Subcutaneous abdominal adipose tissue (tissue), 5 donors: ENCODE measurements around the gene PEMT.

Experiments used
- H3K27ac ChIP-seq: one replicate; pipeline ENCODE4 v1.7.0; 2013; ENCODE audit warnings: low read depth, mild to moderate bottlenecking, inconsistent platforms, low read length, moderate library complexity
- H3K27me3 ChIP-seq, 5 donors: one replicate each; pipeline ENCODE4 v1.7.0; 2013; ENCODE audit warnings: low read length in 5 of 5, inconsistent platforms in 1 of 5; ENCODE audit not compliant: control insufficient read depth in 5 of 5, insufficient read depth in 4 of 5
- H3K36me3 ChIP-seq, 5 donors: one replicate each; pipeline ENCODE4 v1.7.0; 2013; ENCODE audit warnings: low read length in 5 of 5; ENCODE audit not compliant: control insufficient read depth in 5 of 5, insufficient read depth in 5 of 5
- H3K4me1 ChIP-seq, 5 donors: one replicate each; pipeline ENCODE4 v1.7.0; 2013; ENCODE audit warnings: low read length in 5 of 5, mild to moderate bottlenecking in 3 of 5, moderate library complexity in 1 of 5; ENCODE audit not compliant: control insufficient read depth in 5 of 5, insufficient read depth in 5 of 5
- H3K4me3 ChIP-seq, 5 donors: one replicate each; pipeline ENCODE4 v1.7.0; 2013; ENCODE audit warnings: low read length in 5 of 5, low read depth in 1 of 5
- H3K9ac ChIP-seq, 5 donors: one replicate each; pipeline ENCODE4 v1.7.0; 2013; ENCODE audit warnings: low read length in 5 of 5, mild to moderate bottlenecking in 4 of 5, moderate library complexity in 3 of 5
- H3K9me3 ChIP-seq, 5 donors: one replicate each; pipeline ENCODE4 v1.7.0; 2013; ENCODE audit warnings: low read length in 5 of 5; ENCODE audit not compliant: control insufficient read depth in 5 of 5
- donor health status: healthy.
- donor health status: healthy.
- donor health status: healthy.
- donor health status: healthy.
- donor health status: healthy.

PEMT gene

GRCh38 chr17:17547210-17547764, 44.2 kb downstream of the PEMT start:
- Histone ChIP-seq H3K9me3 (no peaks in the 10 kb centered on the region), H3K27me3 (no peaks in the 10 kb centered on the region), H3K36me3 (peaks cover 0 to 7% (median 0%) of the 10 kb centered on the region in 5 donors), H3K4me1 (peaks cover 0 to 29% (median 21%) of the 10 kb centered on the region in 5 donors), H3K9ac (no peak overlapping the region), H3K27ac (no peak overlapping the region), H3K4me3 (no peak overlapping the region)

DNA sequence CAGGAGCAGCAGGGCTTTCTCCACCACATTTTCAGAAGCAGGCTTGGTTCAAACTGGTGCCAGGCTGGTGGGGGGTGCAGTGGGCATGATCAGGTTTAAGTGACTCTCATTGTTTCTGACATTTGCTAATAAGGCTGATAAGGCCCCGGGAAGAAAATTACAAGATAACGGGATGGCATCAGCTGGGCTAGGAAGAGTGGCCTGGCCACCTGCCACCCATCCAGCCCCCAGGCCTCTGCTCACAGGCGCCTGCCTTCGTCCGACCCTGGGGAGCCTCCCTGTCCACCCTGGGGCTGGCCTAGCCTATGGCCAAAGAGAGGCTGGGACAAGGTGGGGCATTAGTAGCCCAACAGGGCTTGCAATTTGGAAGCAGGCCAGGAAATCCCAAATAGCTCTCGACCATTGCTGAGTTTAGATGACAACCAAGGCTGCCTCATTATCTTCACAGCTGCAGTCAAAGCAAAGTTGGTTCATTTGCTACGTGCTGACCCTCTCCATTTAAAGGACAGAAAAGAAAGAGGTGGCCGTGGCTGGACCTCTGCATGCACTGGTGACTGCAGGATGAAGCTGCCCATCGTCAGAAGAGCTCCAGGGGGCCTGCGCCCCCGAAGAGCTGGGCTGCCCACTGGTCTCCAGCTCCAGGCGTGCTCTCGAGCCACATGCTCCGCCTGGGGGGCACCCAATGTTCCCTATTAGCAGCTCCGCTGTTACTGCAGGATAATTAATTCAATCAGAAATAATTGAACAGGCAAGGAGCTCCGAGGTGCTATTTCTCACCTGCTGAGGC, 44.9 kb downstream of the PEMT start:
- Histone ChIP-seq H3K9ac (no peak overlapping the region), H3K27ac (no peak overlapping the region), H3K27me3 (no peaks in the 10 kb centered on the region), H3K4me1 (peaks cover 0 to 29% (median 20%) of the 10 kb centered on the region in 5 donors), H3K4me3 (no peak overlapping the region), H3K9me3 (no peaks in the 10 kb centered on the region), H3K36me3 (peaks cover 0 to 7% (median 0%) of the 10 kb centered on the region in 5 donors)

DNA sequence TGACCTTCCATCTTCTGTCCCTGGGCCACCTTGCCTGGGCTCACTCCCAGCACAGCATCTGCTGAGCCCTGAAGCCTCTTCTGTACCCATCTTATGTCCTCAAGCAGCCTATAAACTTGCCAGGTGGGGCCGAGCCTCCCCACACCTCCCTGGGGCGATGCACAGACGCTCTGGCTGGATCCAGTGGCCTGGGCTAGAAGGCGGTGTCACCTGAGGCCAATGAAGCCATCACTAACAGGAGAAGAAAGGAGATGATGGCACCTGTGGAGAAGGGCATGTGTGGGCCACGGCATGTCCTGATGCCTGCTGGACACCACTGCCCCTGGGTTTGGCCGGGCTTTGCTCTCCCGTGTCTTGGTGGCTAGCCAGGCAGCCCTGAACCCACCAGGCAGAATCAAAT, 45.5 kb downstream of the PEMT start:
- Histone ChIP-seq H3K9me3 (no peaks in the 10 kb centered on the region), H3K9ac (no peak overlapping the region), H3K27ac (no peak overlapping the region), H3K4me3 (no peak overlapping the region), H3K36me3 (peaks cover 0 to 7% (median 0%) of the 10 kb centered on the region in 5 donors), H3K27me3 (no peaks in the 10 kb centered on the region), H3K4me1 (peaks cover 0 to 29% (median 14%) of the 10 kb centered on the region in 5 donors)

GRCh38 chr17:17545031-17545820, 46.3 kb downstream of the PEMT start:
- H3K9ac ChIP-seq = no peak overlapping the region
- no peak overlapping the region for H3K27ac ChIP-seq
- no peaks in the 10 kb centered on the region for H3K27me3 ChIP-seq
- H3K9me3 ChIP-seq = no peaks in the 10 kb centered on the region
- H3K36me3 ChIP-seq = peaks cover 0 to 7% (median 0%) of the 10 kb centered on the region in 5 donors
- H3K4me1 ChIP-seq = peaks cover 0 to 34% (median 11%) of the 10 kb centered on the region in 5 donors
- no peak overlapping the region for H3K4me3 ChIP-seq

GRCh38 chr17:17542906-17543635, 48.4 kb downstream of the PEMT start:
- H3K27me3 ChIP-seq = no peaks in the 10 kb centered on the region
- no peaks in the 10 kb centered on the region for H3K9me3 ChIP-seq
- no peak overlapping the region for H3K4me3 ChIP-seq
- H3K27ac ChIP-seq = no peak overlapping the region
- peaks cover 0 to 34% (median 11%) of the 10 kb centered on the region in 5 donors for H3K4me1 ChIP-seq
- no peaks in the 10 kb centered on the region for H3K36me3 ChIP-seq
- no peak overlapping the region for H3K9ac ChIP-seq

DNA sequence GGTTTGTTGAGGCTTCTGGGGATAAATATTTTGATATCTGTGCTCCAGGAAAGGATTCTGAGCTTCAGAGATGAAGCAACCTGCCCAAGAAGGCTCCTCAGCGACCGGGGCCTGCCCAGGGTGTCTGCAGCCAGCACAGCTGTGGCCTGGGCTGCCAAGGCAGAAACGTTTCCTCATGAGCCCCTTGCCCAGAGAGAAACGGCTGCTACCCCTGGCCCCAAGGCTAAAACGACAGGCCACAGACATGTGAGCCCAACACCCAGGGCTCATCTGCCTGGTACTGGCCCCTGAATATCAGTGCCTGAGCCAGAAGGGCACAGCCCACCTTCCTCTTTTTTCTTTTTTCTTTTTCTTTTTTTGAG, 49.9 kb downstream of the PEMT start:
- Histone ChIP-seq H3K4me1 (peaks cover 0 to 35% (median 11%) of the 10 kb centered on the region in 5 donors), H3K27me3 (no peaks in the 10 kb centered on the region), H3K9ac (no peak overlapping the region), H3K36me3 (no peaks in the 10 kb centered on the region), H3K9me3 (no peaks in the 10 kb centered on the region), H3K27ac (no peak overlapping the region), H3K4me3 (no peak overlapping the region)

DNA sequence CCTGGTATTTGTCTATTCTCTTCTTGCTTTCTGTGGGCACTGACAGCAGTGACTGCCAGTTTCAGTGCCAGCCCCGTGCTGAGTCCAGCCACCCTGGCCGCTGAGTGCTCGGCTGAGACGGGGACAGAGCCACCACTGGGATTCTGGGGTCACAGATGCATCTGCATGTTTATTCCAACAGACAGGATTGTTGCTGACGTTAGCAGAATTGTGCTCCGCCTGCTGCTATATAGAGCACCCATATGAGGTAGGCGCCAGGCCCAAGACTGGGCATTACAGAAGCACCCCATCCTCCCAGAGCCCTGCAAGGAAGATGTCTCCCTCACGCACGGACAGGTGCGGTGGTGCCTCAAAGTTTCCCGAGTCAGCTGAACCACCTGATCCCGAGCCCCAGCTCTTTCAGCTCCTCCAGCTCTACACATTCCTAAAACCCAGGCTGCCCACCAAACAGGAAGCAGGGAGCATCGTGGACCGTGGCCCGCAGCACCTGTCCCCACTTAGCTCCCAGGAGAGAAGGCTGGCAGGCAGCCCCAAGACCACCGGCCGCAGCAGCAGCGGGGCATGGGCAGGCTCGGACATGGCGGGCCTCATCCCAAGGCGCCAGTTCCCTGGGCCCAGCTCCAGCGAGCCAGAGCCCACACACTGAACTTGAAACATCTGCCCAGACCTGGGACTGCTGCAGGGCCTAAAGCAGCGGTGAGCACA, 50.4 kb downstream of the PEMT start:
- Histone ChIP-seq H3K4me1 (peaks cover 0 to 40% (median 11%) of the 10 kb centered on the region in 5 donors), H3K27ac (no peak overlapping the region), H3K4me3 (no peak overlapping the region), H3K27me3 (no peaks in the 10 kb centered on the region), H3K36me3 (no peaks in the 10 kb centered on the region), H3K9ac (no peak overlapping the region), H3K9me3 (no peaks in the 10 kb centered on the region)

- Histone ChIP-seq H3K36me3 (no peaks in the 10 kb centered on the region), H3K4me3 (no peak overlapping the region), H3K9ac (no peak overlapping the region), H3K9me3 (no peaks in the 10 kb centered on the region), H3K4me1 (peaks cover 0 to 40% (median 12%) of the 10 kb centered on the region in 5 donors), H3K27me3 (no peaks in the 10 kb centered on the region), H3K27ac (no peak overlapping the region)
Observed at GRCh38 chr17:17540278-17540906, 51.1 kb downstream of the PEMT start.

DNA sequence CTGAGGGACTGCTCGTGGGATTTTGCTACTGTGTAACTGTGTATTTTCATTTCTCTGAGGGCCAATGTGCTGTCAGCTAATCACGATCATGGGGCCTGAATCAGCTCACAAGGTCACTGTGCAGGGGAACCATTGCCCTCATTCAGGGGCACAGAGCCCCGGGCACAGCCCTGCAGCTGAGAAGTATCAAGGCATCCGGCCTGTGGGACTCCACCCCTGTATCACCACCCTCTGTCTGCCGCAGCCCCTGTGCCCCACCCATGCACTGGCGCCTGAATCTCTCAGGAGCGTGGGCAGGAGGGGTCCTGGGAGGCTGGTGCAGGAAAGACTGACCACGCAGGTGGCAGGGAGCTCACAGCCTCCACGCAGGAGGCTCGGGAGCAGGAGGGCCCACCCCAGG, 51.9 kb downstream of the PEMT start:
- no peak overlapping the region for H3K4me3 ChIP-seq
- H3K4me1 ChIP-seq = peaks cover 0 to 36% (median 8%) of the 10 kb centered on the region in 5 donors
- H3K27ac ChIP-seq = no peak overlapping the region
- no peaks in the 10 kb centered on the region for H3K27me3 ChIP-seq
- no peaks in the 10 kb centered on the region for H3K9me3 ChIP-seq
- H3K9ac ChIP-seq = no peak overlapping the region
- H3K36me3 ChIP-seq = no peaks in the 10 kb centered on the region
